DMS53 treated with DMSO at 0.1 percent for 48 hours (cell line): ENCODE data around the gene USH1C.
A peak's percentile ranks its signal among the peaks of the same experiment; 100 is the strongest.

ENCODE experiments used
- DNase-seq: peaks from one replicate; lab custom pipeline; 2025; ENCODE audit not compliant: unreplicated experiment; lab: John Stamatoyannopoulos, UW

Gene USH1C

DNA sequence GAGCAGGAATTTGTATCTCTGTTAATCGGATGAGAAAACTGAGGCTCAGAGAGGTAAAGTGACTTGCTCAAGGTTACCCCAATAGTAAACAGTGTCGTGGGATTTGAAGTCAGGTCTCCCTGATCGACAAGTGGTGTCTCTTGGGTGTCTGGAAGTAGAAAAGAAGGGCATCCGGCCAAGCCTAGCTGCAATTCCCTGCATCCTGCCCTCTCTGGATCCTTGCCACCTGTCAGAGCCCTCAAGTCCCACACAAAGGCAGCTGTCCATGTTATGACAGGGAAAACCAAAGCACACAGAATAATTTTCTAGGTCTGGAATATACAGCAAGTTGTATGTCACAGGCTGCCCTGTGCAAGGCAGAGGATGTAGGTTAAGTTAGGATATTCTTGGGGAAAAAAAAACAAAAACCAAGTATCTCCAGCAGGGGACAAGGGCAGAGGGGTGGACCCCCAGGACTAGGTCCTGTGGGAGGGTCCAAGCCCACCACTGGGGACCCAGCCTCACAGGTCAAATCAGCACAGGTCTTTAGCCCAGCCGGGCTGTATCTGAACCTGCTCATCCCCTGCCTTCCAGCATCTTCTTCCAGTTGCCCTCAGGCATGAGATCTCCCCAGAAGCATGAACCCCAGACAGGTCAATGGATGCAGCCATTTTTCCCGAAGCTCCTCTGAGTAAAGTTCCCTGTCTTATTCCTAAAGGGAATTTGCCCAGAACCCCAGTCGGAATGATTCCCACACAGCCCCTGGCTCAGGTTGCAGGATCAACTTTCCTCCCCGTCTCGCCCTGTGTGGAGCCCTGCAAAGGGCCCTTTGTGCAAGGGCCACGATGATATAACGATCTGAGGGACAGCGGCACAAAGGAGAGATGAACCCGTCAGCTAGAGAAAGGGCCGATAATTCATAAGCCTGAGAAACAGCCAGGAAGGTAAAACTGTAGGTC is 15.0 kb downstream of the USH1C start:
- DNase-seq = peak; percentile 27

DNA sequence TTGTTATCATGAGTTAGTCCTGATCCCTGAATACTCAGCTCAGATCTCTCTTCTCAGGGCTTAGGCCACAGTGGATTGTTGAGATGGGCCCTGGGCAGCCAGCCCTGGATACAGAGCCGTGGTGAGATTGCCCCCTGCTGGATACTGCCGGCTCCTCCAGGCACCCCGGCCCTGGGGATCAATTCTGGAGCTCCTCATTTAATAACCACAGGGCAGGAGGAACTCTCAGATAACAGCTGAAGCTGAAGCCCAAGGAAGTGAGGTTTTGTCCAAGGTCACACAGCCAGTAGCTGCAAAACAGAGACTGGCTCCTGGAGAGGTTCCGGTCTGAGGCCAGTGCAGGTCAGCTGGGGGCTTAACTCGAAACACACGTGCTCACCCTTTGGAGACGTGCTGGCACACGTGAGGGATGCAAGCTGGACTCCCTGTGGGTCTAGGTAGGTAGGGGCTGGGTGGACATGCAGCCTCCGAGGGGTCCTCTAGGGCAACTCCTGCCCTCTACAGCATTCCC is 16.0 kb downstream of the USH1C start:
- DNase-seq = peak; percentile 34

DNA sequence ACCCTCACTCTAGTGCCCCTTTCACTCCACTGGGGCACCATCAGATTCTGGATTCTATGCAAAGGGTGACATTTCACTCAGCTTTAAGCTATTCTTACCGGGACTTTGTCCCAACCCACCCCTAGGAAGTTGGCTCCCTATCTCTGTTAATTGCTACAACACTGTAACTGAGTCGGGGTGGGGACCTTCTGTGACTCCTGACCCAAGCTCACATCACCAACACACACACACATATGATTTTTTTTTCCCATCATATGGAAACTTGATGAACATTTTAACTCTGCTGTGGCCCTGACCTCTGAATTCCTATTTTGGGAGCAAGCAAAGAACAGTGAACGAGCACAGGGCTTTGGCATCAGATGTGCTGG is 16.6 kb downstream of the USH1C start:
- no peak for DNase-seq

DNA sequence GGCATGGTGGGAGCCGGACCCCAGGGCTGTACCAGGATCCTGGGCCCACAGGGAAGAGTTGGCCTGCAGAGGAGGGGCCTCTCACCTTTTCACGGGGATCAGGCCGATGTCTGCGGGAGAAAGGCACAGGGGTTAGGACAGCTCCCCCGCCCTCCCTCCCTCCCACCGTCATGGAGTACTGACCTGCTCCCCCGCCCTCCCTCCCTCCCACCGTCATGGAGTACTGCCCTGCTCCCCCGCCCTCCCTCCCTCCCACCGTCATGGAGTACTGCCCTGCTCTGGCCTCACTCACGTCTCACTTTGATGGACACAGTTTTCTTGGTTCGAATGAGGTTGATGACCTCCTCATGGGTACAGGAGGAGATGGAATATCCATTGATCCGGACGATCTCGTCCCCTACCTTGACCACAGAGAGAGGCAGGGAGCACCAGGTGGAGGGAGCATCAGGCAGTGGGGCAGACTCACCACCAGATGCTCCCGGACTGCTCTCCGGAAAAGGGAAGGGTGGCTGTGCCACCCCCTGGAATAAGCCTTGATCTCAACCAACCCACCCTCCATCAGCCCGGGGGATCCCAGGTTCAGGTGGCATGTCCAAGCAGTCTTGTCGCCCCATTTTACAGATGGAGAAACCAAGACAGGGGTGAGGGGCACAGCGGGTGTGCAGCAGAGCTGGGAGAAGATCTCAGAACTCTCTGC is 17.1 kb downstream of the USH1C start:
- DNase-seq = no peak

DNA sequence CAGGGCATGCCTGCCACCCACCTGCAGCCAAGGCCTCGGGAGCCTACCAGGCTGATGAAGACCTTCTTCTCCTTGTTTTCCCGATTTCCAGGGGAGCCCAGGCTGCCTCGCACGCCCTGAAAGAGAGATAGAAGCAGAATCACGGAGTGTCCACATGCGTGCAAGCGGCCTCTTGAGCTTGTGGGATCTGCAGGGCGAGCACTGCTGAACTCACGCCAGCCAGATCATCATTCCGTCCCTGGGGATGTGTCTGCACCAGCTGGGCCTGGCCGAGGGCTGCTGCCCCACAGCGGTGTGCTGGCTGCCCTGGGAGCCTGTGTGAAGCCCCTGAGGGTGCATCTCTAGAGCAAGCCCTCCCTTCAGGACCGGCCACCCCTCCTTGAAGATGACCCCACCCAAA is 17.9 kb downstream of the USH1C start:
- DNase-seq = no peak

DNA sequence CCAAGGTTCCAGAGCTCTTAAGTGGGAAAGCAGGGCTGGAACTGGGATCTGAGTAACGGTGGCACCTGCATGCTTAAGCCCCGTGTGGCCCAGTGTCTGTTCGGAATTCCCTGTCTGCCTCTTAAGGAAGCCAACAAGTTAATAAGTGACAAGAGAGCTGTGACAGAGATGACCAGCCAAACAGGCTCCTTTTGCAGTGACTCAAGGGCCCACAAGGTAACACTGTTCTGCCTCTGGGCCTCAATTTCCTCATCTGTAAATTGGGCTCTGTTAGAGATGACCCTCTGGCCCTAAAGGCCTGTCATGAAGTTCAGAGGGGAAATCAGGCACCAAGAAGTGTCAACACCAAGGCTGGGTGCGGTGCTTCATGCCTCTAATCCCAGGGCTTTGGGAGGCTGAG is 18.6 kb downstream of the USH1C start:
- DNase-seq = peak; percentile 23

DNA sequence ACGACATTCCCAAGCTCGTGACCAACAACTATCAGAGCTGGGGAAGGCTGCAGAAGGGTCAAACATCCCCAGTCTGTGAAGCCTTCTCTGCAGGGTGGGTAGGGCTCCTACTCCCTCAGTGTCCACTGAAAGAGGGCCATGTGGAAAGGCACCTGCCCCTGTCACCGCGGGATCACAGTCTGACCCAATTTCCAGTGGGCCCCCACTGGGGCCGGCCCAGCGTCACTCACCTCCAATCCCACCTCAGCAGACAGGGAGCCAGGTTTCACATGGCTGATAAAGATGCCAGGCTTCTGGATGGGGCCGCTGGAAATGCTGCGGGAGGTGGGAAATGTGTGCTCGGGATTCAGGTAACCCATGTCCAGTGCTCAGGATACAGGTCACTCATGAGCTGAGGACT is 20.0 kb downstream of the USH1C start:
- no peak for DNase-seq

DNA sequence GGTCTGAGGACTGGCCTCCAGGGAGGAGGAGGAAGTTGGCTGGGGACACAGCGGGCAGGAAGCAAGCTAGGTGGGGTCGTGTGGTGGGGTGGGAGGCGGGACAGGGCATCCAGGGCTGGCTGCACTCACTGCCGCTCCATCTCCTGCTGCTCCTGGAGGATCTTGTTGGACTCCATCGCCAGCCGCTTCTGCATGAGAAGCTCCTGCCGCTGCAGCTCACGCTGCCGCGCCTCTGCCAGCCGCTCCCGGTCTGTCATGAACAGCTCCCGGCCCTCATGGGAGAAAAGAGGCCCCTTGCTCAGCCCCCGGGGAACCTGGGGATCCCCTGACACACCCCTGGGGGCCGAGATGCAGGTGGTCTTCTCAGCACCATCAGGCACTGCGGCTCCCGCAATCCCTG is 21.6 kb downstream of the USH1C start:
- DNase-seq = no peak

DNA sequence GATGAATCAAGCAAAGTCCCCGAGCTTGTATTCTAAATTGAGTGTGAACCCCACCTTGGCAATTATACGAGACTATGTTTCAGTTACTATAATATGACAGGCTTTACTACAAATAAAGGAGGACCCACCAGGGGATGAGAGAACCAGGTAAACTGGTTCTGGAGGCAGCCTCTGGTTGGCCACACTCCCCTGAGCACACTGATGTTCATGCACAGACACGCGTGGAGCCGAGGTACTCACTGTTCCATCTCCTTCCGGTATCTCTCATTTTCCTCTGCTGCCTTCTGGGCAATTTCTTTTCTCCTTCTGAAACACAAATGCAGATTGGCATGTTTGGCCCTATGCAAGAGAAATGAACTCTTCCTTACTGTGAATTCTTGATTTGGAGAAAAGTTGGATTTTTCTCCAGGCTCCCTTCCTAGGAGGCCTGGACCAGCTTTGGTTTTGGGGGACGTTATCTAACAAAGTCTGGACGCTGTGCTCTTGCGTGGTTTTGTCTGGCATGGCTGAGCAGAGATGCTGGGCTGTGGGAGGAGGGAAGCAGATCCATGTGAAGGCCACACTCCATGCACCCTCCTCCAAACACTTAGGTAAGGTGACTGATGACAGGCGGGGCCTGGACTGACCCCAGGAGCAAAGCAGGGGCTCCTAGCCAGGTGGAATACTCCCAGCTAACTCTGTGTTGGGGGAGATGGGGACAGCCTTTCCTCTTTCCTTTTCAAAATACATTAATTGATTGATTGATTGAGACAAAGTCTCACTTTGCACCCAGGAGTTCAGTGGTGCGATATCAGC is 22.9 kb downstream of the USH1C start:
- no peak for DNase-seq

DNA sequence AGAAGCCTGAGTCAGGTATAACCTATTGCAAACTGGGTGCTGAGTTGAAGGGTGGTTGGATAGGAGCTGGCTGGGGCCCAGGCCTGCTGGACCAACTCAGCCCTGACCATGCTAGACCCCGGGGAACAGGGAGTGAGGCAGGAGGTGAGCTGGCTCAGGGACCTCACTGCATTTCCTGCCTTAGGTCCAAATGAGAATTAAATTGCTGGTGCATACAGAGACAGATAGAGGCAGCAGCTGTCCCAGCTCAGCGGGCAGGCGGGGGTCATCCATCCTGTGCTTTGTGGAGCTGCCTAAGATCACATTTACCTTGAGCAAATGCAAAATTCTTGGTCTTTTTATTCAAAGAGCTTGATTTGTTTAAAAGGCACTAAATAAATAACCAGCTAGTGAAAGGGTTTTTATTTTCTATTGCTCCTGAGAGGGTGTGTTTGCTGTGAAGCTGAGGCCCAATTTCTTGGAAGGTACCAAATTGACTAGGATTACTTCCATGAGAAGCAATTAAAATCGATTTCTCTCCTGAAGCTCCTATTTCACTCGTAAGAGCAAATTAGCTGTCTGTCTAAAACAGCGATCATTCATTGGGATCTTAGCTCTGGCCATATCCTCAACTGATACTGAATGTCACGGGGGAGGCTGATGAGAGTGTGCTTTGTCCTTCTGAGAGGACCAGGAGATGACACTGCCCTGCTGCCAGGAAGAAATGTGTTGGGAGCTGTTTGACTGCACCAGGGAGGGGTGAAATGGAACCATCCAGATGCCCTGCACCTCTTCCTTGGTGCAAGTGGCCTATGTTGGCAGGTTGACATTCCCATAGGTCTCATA is 24.9 kb downstream of the USH1C start:
- no peak for DNase-seq

DNA sequence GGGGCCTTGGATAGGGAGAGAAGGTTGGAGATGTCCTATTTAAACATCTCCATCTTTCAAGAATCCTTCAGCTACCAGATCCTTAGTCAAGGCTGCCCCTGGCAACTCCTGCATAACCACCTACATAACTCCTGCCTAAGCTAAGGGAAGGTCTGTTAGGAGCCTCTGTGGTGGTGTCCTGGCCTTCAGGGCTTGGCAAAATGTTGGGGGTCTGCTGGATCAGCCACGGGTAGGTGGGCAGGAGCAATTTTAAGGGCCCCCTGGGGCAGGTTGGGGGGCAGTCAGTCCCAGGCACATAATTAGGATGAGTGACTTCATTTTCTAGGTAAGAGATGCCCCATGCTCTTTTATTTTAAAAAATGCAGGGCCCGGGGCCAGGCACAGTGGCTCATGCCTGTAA is 25.9 kb downstream of the USH1C start:
- DNase-seq = no peak

DNA sequence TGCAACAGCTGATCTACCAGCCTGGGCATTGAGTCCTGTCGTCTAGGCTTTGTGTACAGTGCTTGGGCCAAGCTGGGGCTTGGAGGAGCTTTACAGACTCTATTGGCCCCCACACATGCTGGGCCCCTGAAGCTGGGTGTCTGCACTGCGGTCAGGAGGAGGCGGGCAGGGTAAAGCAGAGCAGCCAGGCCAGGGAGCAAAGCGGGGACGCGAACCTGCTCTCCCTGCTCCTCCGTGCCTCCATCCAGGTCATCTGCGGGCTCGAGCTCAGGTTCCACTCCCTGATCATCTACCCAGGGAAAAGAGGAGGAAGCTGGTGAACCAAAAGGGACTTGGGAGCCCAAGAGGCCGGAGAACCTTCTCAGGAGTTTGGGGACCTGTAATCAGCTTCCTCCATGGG is 27.0 kb downstream of the USH1C start:
- no peak for DNase-seq

DNA sequence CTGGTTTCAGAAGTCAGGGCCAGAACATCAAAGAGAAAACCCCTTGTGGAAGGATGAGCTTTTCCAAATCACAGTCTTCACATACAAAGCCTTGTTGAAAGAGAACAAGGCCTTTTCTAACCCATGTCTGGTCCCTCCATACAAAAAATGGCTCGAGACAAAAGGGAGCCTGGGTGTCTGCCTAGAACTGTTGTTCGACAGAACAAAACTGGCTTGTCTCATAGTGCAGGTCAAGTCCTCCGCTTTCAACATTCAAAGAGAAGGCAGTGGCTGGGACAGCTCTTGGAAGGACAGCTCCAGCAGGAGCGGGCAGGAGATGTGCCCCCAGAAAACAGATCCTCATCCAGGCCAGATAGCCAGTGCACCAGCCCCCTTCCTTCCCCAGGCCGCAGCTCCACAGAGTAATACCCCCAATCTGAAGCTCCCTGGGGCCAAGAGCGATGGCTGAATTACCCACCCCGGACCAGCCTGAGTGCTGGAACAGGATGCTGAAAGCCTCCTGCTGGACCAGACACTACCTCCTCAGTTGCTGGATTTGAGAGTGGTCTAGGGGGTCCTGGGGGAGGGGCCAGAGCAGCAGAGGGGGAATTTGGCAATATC is 27.6 kb downstream of the USH1C start:
- DNase-seq = no peak

DNA sequence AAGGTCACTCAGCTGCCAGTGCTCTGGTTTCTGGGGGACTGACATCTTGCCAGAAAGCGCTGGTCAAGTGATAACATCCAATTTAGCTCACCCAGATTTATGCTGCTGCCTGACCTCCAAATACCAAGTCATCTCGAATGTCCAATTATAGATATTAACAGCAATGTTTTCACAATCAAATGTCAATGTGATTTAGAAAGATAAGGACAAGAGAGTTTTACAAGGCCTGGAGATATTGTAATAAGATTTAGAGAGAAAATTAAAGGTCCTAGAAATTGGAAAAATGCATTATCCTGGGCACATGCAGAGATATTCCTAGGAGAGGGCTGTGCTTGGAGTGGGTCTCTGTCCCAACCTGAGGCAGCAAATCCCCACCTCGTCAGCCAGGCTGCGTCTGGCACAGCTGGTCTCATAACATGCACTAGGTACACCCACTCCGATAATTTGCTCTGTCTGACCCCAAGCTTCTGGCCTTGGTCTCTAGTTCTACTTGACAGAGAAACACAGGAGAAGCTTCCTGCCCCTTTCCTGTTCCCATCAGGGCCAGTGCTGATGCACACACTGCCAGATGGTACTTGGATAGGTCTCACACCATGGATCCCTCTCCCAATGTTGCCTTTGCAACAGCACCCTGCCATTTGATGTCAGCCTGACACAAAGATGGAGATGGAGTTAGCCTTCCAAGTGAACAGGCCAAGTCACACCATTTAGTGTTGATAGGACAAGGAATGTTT is 28.6 kb downstream of the USH1C start:
- no peak for DNase-seq

DNA sequence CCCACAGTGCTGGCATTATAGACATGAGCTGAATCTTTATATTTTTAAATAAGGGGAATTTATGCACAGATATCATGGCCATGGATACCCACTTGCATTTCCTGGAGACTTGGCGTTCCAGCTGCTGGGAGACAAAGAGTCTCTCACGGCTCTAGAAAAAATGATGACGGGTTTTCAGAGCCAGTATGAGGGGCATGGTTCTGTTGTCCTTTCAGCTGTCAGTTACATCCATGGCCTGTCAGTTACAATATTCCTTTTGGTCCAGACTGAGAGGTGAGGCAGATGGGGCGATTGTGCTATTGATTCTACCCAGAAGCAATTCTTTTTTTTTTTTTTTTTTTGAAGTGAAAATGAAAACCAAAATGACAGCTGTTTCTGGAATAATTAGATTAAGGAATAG is 29.7 kb downstream of the USH1C start:
- DNase-seq = no peak

DNA sequence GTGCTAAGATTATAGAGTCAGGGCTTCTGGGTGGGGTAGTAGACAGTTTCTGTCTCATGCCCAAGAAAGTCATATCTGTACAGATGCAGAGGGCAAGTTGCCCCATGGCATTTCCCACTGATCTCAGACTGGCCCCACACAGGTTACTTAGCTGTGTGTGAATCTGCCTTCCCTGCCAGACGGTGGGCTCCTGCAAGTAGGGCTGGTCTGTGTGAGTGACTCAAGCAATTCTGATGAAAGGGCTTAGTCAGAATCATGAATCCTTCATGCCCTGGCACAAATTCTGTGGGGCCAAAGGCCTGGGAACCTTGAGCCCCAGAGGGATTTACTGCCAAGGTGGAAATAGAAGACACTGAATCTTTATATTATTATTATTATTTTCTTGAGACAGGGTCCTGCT is 30.4 kb downstream of the USH1C start:
- DNase-seq = no peak

DNA sequence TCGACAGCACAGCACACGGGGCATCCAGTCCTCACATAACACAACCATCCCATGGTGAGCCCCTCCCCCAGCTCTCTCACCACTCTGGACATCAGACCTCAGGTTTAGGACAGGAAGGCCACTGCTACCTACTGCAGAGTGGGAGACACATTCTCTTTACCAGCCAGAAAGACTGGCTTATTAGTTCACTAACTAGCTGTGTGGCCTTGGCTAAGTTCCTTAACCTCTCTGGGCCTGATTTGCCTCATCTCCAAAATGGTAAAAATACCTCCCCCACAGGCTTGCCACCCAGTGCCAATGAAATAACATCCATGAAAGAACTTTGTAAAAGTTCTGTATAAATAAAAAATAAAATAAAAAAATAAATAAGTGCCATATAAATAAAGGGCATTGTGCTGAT is 32.1 kb downstream of the USH1C start:
- no peak for DNase-seq

DNA sequence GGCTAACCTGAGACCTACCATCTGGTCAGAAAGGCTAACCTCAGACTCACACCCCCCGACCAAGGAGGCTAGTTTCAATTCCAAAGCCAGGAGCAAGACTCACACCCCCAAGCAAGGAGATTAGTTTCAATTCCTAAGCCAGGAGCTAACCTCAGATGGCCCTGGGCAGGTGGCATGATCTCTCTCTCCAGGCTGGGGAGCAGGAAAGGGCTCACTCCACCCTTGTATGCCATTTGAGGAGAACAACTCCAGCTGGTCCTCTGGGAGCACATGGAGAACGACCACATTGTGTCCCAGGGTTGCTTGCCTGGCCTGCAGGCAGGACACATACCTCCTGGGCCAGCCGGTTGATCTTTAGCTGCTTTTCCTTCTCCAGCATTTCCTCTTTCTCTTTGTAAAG is 32.6 kb downstream of the USH1C start:
- DNase-seq = no peak

DNA sequence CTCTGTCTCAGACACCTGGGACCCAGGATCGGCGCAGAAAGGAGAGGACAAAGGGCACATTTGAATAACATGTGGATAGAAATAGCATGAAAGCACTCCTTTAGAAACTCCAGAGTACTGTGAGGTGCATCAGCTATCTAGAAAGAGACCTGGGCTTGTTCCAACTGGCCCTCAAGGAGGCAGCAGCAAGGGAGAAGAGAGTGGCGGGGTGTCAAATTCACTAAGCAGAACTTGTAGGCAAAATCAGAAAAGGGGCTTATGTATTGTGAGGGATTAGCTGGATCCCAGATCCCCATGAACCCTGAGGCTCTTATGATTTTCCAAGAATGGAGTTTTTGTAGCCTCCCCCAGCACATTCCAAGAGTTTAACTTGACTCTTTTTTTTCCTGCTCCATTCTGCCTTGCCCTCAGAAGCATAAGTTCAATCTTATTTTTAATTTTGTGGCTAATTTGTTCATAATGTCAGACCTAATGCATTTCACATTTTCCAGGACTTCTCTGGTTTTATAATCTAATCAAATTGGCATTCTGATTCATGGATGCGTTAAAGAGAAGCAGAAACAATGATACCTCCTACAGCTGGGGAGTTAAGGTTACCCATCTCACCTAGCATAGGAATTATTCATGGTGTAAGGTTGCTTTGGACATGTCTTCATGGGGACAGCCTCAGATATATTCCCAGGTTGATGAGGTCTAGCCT is 33.6 kb downstream of the USH1C start:
- no peak for DNase-seq
